DMS 273 (cell line): ENCODE data around the gene DDX10.

ENCODE experiments used
- DNase-seq: peaks from one replicate; lab custom pipeline; 2025; ENCODE audit not compliant: unreplicated experiment; lab: John Stamatoyannopoulos, UW

The DDX10 gene

DNA sequence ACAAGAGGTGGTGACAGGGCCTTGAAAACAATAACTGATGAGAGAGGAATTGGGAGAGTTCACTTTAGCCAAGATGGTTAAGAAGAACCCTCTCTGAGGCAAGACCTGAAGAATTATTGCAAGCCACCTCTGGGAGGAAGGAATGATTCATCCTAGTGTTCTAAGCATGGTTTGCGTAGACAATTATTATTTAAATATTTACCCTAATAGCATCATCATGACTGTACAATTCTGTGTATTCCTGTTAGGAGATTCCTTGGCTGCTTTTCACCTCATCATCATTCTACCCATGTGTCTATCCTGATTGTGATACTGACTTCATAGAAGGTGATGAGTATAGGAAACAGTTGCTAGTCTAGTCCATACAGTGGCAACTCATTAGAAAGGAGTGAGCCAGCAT, 264.4 kb downstream of the DDX10 start:
- DNase-seq, result no peak

DNA sequence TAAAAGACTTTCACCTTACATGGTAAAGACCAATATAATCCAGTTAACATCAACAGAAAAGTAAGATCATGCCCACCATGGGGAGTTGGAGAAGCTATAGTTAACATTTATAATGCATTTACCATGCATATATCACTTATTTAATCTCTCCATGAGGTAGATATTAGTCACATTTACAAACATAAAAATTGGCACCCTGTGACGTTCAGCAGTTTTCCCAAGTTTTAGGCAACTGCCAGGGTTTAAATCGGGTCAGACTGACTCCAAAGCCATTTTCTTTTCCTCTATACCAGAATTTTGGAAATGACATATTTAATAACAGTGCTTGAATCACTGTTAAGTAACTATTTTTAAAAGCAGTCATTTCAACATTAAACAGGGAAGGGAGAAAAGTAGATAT, 266.3 kb downstream of the DDX10 start:
- DNase-seq, result no peak

DNA sequence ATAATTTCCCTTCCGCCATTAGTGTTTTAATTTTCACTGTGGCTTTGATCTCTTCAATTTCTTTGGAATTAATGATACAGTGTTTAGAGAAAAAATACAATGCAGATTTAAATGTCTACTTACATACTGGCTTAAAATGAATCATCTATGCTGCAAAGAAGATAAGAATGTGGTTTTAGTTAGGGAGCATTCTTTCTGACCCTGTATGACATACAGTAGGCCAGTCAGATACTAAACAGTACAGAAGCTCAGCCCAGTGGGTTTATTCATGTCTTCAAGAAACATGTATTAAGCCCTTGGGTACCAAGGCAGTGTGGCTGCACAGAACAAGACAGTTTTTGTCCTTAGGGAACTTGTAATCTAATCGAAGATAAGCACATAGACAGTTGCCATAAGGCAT, 268.8 kb downstream of the DDX10 start:
- no peak for DNase-seq

DNA sequence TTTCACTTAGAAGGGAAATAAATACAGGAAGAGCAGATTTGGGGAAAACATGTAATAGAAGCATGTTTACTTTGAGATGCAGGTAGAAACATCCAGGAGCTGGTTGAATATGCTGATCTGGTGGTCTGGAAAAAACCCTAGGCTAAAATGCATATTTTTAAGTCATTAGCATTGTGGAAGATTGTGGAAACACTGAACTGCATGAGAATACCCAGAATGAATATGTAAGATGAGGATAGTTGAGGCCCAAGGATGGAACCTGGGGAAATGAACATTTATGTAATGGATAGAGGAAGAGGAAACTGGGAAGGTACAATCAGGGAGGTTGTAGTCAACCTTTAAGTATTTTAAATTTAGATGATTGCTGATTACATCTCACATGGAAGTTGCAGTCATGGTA, 269.4 kb downstream of the DDX10 start:
- DNase-seq, result no peak

DNA sequence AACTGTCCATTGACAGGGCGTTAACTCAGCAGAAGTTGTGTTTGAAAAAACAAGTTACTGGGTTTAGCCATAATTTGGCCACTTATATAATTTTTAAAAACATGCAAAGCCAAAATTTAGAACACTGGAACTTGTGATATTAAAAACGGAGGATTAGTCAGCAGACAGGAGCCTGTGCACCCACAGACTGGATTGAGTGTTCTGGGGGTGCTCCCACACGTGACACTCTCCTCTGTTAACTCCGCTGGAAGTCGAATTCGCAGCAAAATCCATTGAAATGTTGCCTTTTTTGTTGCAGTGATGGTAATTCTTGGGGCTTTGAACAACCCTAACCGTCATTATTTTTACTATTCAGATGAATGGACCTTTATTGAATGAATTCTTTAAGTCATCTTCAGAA, 269.8 kb downstream of the DDX10 start:
- DNase-seq, result no peak

DNA sequence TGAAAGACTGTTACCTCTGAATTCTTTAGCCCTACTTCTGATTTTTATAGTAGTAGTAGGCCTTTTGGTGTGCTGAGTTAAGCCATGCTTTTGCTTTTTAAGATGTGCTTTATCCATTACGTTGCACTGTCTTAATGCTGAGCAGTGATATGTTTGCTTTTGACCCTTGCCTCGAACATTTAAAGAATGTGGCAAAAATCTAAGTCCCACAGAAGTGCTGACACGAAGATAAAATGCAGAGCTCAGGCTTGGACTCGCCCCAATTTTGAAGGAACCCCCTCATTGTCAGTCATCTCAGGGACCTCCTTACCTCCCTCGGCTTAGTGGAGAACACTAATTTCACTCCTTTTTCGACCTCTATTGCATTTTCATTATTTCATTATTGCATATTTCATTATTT, 272.9 kb downstream of the DDX10 start:
- DNase-seq, result no peak

DNA sequence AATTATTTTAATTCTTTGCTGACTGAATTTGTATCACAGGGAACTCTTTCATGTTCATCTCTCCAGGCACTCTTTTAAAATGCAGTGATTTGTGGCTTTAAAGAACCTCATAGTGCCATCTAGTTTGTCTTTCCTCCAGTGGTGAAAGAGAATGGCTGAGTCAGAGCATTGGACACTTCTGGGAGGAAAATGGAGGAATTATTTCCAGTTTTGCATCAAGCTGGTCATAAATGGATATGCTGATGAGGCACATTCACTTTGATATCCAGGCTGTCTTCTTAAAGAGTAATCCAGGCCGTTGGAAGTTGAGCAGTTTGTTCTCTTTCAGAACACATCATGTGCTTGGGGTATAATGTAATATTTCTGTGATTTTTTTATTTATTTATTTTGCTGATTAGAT, 273.7 kb downstream of the DDX10 start:
- DNase-seq, result no peak

DNA sequence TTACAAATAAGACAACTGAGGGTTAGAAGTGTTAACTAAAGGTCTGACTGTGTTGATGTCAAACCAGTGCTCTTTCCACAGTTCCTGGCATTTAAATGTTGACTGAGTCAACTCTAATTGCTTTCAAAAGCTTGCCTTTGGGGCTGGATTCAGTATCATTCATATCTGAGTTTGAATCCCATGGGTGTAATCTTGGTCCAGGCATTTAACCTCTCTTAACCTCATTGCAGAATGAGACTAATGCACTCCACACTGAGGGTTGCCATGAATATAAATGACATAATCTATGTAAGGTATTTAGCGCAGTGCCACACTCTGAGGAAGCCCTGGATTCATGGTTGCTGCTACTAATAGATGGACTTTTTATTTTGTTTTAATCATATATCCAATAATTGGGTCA, 274.3 kb downstream of the DDX10 start:
- no peak for DNase-seq

DNA sequence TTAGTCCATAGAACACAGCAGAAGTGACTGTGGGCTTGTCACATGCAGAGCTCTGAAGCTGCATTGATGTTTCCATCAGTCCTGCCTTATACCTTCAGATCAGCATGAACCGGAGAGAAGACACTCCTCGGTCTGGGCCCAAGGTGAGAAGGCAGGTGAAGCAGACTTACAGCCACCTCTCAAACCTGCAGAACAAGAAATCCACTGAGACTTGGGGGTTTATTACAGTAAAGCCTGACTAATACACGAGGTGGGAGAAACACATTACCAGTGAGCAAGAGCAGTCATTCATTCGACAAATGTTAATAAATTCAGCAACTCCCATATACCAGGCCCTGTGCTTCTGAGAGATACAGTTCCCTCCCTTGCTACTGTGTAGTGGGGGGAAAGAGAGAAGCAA, 279.0 kb downstream of the DDX10 start:
- no peak for DNase-seq

DNA sequence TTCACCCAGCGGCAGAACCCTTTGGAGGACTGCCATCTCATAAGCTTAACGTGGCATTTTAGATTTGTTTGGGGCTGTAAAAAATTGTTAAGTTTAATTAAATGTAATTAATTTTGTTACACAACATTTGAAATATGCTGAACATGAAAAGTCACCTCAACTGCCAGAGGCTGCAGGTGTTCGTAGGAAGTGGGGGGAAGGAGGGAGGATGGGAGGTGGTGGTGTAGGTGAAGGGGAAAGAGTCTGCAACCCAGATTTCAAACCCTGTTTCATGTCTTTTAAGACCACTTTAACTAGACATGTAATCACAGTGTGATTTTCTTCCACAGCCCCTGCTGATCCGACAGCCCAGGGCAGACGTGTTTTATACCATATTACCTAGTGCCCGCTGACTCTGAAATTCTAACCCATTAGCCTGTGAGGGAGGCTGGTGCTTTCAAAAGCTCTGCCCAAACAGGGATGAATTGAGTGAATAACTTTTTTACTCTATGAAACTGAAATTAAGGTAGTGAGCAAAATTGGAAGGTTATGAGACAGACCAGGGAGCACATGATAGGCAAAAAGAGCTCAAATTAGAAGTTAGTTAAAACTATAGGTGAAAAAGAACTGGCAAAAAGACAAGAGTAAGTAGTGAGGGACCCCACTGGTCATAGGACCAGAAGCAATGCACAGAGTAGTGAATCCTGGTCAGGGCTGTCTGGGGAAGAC, 279.8 kb downstream of the DDX10 start:
- DNase-seq, result no peak

DNA sequence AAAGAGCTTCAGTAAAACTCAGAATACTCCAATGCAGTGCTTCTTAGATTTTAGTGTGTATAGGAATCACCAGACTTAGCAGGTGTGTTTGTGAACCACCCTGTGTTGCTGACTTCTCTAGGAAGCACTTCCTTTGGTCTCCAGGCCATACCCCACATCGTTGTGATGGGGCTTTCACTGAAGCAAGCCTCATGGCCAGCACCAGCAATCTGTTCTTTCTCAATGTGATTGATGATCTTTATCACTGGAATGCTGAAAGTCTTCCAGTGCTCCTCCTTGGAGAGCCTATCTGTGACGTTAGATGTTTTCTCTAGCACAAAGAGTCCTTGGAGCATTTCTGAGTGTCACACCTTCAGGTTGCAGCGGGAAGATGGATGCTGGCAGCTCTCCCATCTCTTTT, 280.5 kb downstream of the DDX10 start:
- DNase-seq, result no peak

DNA sequence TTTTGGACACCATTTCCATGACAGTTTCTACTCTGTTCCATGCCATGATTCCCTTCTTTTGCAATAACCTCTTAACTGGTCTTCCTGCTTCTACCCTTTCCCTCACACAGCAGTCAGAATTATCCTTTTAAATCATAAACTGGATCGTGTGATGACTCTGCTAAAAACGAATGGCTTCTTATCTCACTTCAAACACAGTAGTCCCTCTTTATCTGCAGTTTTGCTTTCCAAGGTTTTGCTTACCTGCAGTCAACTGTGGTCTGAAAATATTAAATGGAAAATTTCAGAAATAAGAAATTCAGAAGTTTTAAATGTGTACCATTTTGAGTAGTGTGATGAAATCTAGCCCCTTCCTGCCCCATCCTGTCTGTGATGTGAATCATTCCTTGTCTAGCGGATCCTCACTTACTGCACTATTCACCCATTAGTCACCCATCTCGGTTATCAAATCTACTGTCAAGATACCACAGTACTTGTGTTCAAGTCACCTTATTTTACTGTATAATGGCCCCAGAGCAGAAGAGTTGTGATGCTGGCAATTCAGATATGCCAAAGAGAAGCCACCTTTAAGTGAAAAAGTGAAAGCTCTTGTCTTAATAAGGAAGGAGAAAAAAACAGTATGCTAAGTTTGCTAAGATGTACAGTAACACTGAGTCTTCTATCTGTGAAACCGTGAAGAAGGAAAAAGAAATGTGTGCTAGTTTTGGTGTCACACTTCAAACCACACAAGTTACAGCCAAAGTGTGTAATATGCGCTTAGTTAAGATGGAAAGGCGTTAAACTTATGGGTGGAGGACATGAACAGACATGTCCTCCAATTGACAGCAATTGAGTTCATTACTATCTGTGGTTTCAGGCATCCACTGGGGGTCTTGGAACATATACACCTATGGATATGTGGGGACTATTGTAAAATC, 283.0 kb downstream of the DDX10 start:
- no peak for DNase-seq

DNA sequence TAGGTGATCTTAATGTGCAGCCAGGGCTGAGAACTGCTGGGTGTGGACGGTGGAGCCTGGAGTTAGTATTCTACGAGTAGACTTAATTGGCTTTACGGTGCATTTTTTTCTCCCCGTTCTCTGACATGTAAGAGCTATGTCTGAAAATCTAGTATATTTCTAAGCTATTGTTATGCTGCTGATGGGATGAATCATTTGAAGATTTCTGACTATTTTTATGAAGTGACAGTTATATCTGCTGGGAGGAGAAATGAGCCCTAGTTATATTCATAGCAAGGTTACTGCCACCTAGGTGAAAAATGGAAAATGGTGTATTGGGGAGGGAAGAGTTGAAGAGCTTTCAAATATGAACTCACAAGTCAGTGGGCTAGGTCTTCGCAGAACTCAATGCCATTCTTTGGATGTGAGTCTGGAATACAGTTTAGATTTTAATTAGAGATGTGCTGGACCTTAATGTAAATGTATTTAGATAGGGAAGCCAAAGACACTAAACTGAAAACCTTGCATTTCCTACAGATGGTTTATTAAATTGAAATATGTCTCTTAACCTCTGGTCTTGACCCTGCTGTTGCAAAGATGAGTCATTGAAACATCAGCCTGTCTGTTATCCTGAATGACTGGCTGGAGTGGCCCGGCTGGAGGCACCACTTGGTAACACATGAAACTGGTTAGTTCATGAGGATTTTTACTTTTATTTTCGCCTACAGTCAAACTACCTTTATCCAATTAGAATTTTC, 293.7 kb downstream of the DDX10 start:
- no peak for DNase-seq

DNA sequence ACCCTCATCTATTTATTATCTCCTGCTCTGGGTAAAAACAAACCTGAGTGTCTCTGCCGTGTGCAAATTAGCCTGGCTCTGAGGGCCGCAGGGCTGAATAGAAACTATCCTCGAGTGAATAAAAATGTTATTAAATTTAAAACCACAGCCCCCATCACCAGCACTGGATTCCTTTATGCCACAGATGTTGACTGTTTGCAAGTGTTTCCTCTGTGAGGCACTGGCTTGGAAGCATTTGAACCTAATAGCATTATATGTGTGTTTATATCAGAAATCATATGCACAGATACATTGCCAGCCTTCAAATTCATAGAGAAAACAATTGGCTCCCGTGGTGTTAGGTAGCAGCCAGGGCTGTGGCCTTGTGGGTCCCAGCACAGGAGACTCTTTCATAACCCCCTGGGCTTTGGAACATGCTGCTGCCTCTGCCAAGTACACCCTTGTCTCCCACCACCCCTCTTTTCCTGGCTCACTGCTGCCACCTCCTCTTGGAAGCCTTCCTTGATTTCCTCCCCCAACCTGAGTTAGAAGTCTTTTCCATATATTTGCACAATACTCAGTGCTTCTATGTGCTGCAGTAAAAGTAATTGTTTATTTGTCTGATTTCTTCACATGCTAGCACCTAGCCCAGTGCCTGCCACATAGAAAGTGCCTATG, 294.4 kb downstream of the DDX10 start:
- no peak for DNase-seq

DNA sequence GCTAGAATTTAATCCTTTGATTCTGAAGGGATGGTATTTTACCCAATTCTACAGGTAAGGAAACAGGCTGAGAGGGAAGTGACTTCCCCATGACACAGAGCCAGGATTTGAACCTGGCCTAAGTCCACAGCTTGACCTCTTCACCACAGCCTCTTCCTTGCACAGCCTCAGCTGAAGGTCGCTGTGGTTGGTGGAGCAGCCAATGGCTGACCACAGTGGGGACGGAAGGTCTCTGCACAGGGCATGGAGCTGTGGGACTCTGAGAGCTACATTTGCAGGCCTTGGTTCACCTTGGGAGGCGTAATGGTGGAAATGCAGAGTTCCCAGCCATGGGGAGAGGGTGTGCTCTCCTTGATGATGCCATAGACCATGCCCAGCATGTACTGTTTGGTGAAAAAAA, 295.0 kb downstream of the DDX10 start:
- no peak for DNase-seq

DNA sequence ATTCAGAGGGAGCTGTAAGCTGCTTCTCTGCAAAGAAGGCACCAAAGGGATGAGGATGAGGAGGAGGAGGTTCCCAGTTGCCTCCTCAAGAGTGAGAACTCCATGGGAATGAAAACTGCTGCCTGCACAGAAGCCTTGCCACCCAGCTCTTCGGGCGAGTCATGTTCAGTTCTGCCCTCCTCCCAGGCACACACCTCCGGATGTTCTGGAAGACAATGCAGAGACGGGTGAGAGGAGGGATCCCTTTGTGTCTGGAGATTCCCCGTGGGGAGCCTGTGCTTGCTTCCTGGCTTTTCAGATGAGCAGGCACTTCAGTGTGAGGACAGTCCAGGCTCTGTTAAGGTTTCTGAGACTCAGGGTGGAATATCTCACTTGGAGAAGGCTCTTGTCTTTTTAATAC, 295.6 kb downstream of the DDX10 start:
- no peak for DNase-seq

DNA sequence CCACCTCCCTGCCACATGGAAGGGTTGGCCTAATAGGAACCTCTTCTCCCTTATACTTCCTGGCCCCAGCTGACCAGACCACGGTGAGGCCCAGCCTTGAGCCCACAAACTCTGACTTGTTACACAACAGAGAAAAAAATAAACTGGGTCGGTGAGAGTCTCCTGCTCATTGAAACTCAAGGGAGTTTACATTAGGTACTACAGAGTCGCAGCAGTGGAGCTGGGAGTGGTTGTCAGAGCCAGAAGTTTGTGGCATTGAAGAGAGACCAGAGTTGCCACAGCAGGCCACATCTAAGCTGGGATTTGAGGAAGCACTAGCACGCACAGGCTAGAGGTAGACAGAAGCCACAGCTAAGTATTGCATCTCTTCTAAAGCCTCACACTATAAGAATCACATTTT, 296.2 kb downstream of the DDX10 start:
- DNase-seq, result no peak

DNA sequence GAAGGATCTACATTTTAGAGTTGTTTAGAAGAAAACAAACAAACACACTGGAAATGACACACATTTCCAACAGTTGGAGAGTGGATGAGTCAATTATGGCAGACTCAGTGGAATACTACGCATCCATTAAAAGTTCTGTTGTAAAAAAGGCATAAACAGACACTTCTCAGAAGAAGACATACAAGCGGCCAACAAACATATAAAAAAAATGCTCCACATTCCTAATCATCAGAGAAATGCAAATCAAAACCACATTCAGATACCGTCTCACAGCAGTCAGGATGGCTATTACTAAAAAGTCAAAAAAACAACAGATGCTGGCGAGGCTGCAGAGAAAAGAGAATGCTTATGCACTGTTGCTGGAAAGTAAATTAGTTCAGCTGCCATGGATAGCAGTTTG, 298.2 kb downstream of the DDX10 start:
- no peak for DNase-seq

DNA sequence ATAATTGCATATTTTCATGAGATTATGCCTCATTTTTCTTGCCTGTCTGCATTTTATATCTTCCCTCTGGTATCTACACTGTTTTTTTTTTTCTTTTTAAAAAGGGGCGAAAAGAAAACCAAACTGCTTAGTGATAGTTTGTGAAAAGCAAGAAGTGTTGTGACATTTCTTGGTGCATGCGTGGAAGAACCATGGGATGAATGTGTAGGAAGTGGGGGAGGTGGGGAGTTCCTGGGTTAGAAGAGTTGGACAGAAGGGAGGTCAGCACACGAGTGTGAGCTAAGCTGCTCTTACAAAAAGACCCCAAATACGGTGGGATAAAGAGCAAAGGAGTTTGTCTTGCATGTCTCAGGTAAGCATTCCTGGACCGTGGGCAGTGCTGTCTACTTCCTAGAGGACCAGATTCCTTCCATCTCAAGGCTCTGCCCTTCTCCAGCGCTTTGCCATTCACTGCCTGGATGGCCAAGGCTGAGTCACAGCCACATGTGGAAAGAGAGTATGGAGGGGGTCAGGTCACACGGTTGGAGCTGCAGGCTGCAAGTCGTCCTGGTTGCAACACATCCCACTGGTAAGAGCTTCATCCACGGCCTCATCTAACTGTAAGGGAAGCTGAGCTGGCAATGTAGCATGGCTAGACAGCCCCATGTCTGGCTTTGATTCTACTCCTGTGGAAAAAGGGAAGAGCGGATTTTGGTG, 300.6 kb downstream of the DDX10 start:
- DNase-seq, result no peak

DNA sequence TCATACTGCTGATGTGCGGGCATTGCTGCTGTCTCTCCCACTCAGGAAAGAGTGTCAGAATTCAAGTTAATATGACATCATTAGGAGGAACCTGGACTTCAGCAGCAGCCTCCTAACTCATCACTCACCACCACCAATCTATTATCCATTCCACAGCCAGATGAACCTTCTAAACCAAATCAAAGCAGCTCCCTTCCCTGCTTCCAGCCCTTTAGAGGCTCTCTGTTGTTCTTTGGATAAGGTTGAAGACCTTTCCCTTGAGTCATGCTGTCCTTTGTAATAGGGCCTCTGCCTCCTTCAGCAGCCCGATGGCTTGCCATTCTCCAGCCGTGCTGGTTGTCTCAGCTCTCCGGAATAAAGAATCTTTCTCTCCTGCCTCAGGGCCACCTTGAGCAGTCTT, 301.3 kb downstream of the DDX10 start:
- DNase-seq, result no peak

DNA sequence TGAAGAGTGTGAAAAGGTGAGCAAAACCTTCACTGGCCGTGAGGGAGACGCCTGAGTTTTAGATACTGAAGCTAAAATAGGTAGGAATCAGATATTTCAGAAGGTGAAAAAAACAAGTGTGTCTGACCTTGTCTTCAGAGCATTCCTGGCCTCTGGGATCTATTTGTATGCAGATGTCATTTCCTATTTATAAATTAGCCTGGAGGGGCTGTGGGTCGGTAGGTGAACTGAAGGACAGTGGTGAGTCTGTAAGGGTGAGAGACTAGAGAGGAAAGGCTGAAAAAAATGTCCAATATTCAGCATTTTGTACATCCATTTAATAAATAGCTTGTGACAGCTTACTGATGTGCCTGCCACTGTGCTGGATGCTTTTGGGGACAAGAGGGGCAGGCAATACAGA, 302.1 kb downstream of the DDX10 start:
- DNase-seq, result no peak
